CD4-positive, alpha-beta T cell treated with Interleukin-10 for 1 hour (primary cell): Measurements from ENCODE around the gene GIMAP2.
A peak's percentile ranks its signal among the peaks of the same experiment; 100 is the strongest.

Experiments used
- DNase-seq: peaks from one replicate; pipeline ENCODE4 v3.0.0-alpha.2; 2020

The GIMAP2 gene

GRCh38 chr7:150735596-150736358 lies 50.3 kb downstream of the GIMAP2 start:
- DNase-seq: no peak

- no peak for DNase-seq
These were observed 51.4 kb downstream of the GIMAP2 start for GRCh38 chr7:150736864-150737263.

GRCh38 chr7:150737265-150738055 lies 52.0 kb downstream of the GIMAP2 start, which contains the start of gene GIMAP5:
Gene GIMAP5, plus strand, starts transcription at chr7:150737418. Its CDS starts 3,467 bp downstream, at chr7:150740885.
- peak; percentile 67 for DNase-seq

- DNase-seq: peak; percentile 74
These were observed 52.6 kb downstream of the GIMAP2 start for GRCh38 chr7:150738092-150738491.

GRCh38 chr7:150738591-150739001 lies 53.1 kb downstream of the GIMAP2 start:
- no peak for DNase-seq

- no peak for DNase-seq
These were observed 53.5 kb downstream of the GIMAP2 start for GRCh38 chr7:150739033-150739432.

- DNase-seq: peak; percentile 39
These were observed 54.5 kb downstream of the GIMAP2 start for GRCh38 chr7:150740053-150740452.

- DNase-seq: no peak
These were observed 56.9 kb downstream of the GIMAP2 start for GRCh38 chr7:150742286-150742968.
